AG10803 (cell line): ENCODE data around the gene ZNF575.
"Not testable (repeated sequence)": the region's sequence is repeated elsewhere in the genome, so short reads cannot be mapped to it uniquely, and the experiment has no call there.

Source experiments
- DNase-seq: peaks from one replicate; pipeline ENCODE4 v3.0.0; 2010; ENCODE audit warnings: low read depth
- H3K4me3 ChIP-seq: 2 replicates; pipeline ENCODE4 v1.5.1; 2011; ENCODE audit warnings: mild to moderate bottlenecking, low read length, control low read depth
- TF ChIP-seq, protein P1 (sequence below): conservative IDR thresholded peaks from 2 replicates; pipeline ENCODE4 v1.5.1; 2011; ENCODE audit warnings: mild to moderate bottlenecking, low read length, control low read depth, inconsistent platforms

The ZNF575 gene

DNA sequence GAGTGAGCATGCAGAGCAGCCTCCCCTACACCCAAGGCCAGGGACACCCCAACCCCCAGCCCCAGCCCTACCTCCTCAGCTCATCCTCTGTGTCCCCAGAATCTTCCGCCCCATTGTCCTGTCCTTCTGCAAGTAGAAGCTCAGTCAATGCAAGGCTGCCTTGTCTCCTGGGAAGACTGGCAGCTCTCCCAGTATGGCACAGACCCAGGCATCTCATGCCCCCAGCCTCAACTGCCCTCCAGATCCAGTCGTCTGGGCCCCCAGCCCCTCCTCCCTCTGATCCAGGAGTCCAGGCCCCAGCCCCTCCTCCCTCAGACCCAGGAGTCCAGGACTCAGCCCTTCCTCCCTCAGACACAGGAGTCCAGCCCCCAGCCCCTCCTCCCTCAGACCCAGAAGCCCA, 13.0 kb downstream of the ZNF575 start:
- no peak for DNase-seq
- TF ChIP-seq, protein P1, sequence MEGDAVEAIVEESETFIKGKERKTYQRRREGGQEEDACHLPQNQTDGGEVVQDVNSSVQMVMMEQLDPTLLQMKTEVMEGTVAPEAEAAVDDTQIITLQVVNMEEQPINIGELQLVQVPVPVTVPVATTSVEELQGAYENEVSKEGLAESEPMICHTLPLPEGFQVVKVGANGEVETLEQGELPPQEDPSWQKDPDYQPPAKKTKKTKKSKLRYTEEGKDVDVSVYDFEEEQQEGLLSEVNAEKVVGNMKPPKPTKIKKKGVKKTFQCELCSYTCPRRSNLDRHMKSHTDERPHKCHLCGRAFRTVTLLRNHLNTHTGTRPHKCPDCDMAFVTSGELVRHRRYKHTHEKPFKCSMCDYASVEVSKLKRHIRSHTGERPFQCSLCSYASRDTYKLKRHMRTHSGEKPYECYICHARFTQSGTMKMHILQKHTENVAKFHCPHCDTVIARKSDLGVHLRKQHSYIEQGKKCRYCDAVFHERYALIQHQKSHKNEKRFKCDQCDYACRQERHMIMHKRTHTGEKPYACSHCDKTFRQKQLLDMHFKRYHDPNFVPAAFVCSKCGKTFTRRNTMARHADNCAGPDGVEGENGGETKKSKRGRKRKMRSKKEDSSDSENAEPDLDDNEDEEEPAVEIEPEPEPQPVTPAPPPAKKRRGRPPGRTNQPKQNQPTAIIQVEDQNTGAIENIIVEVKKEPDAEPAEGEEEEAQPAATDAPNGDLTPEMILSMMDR: no peak
- no peak overlapping the region for H3K4me3 ChIP-seq

DNA sequence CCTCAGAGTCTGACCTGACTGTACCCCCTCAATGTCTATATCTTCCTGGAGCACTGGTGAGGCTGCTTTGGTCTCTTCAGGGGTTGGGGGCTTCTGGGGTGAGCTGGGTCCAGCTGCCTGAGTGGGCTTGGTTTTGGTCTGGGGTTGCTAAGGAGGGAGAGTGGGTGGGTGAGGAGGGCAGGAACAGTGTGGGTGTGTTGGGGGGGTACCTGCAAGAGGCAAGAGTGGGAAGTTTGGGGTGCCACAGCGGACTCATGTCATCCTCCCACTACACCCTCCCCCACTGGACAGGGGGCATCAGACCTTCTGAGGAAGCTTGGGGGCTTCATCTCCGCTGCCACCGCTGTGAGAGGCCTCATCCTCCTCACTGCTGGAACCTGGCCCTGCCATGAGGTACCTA, 13.6 kb downstream of the ZNF575 start:
- DNase-seq: no peak
- H3K4me3 ChIP-seq: no peak overlapping the region
- TF ChIP-seq, protein P1: no peak

DNA sequence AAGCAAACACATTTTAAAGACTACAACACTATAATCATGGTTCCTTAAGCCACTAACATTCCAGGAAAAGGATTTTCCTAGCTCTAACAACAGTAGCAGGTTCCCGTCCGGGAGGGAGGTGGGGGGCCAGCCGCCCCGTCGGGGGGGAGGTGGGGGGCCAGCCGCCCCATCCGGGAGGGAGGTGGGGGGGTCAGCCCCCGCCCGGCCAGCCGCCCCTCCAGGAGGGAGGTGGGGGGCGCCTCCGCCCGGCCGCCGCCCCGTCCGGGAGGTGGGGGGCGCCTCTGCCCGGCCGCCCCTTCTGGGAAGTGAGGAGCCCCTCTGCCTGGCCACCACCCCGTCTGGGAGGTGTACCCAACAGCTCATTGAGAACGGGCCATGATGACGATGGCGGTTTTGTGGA, 14.9 kb downstream of the ZNF575 start:
- not testable (repeated sequence) for DNase-seq, H3K4me3 ChIP-seq

DNA sequence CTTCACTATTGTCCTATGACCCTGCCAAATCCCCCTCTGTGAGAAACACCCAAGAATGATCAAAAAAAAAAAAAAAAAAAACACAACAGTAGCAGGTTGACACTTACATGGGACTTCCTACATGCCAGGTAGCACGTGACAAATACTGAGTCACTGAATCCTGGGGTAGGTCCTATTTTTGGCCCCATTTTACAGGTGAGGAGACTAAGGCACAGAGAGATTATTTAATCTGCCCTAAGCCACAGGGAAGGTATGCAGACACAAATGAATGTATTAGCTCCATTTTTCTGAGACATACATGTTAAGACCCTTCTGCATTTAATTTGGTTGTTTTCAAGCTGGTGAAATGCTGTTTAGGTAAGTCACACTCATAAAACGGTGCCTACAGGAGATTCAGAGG, 15.7 kb downstream of the ZNF575 start:
- no peak for DNase-seq
- TF ChIP-seq, protein P1: no peak
- H3K4me3 ChIP-seq: no peak overlapping the region

DNA sequence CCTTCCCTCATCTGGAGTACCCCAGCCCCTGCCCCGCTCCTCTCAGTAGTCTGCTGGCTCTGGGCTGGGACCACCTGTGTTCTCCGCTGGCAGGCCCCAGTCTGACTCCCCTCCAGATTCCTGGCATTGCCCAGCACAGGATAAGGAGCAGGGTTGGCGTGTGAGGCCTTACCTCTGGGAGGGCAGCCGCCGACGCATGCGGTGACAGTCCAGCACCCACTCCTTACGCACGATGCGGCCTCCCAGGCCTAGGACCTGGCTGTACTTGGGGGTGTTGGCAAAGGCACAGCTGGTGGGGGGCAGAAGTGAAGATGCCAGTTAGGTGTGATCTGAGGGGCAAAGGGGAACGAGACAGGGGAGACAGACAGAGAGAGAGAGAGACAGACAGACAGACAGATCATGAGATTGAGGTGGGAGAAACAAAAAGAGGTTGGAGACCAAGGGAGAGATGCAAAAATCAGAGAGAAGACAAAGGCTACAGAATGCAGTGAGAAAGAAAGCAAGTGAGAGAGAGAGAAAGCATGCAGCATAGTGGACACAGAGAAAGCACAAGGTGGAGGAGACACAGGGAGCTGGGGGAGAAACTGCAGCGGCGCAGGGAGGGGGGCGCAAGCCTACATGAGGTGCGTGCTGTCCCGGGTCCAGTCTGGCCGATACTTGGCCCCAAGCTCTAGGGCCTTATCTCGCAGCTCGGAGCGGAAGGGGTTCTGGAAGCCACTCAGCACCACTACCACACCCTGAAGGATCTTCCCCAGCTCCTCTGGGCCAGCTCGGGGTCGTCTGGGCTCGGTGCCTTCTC, 18.6 kb downstream of the ZNF575 start:
- H3K4me3 ChIP-seq: no peak overlapping the region
- TF ChIP-seq, protein P1: no peak
- DNase-seq: no peak

DNA sequence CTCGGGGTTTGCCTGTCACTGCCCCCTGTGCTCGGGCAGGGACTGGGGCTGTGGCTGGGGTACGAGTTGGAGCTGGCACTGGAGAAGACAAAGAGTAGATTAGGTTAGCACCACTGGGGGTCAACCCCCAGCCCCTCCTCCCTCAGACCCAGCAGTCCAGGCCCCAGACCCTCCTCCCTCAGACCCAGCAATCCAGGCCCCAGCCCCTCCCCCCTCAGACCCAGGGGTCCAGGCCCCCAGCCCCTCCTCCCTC, 19.1 kb downstream of the ZNF575 start:
- TF ChIP-seq, protein P1: no peak
- no peak overlapping the region for H3K4me3 ChIP-seq
- no peak for DNase-seq

DNA sequence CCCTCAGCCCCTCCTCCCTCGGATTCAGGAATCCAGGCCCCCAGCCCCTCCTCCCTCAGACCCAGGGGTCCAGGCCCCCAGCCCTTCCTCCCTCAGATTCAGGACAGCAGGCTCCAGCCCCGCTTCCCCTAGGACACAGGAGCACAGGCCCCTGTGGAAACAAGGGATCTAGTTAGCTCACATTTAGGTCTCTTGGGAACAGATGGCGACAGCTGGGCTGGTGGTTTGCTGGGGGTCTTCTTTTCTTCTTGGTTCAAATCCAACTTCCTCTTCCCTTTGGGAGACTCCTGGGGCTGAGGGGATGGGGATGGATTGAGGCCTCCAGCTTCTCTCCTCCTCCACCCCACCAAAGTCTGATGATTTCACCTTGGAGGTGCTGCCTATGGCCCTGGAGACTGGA, 19.6 kb downstream of the ZNF575 start:
- TF ChIP-seq, protein P1: no peak
- DNase-seq: no peak
- H3K4me3 ChIP-seq: no peak overlapping the region

DNA sequence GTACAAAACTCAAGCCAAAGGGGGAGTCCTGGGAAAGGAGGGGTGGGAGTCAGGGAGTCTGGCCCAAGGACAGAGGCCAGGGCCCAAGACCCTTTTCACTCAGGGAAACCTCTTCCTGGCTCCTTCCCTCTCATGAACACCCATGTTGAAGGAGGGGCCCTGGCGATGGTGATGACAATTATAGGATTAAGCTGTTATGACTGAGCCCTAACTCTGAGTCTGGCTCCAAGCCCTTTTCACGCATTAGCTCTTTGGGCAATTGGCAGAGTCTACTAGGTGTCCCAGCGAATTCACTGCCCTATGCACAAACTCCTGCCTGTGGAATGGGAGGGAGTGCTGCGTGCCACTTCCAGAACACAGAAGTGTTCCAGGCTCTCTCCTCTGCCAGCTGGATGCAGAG, 20.7 kb downstream of the ZNF575 start:
- TF ChIP-seq, protein P1: no peak
- no peak for DNase-seq
- H3K4me3 ChIP-seq: no peak overlapping the region
